Keratinocyte (primary cell): ENCODE results near the gene APLP2. TPM values are rescaled to one million over a fixed set of nuclear protein-coding genes. Genes with fewer than 3 reads are reported as not detected.

ENCODE experiments used
- DNase-seq: peaks from one replicate; pipeline ENCODE4 v3.0.0-alpha.2; 2011; ENCODE audit warnings: low read depth, missing footprints, low spot score
- FAIRE-seq: peaks from 2 replicates; lab custom pipeline; 2011; peaks lifted over from hg19 to GRCh38; lab: Jason Lieb, UNC
- H2AFZ ChIP-seq: 2 replicates; pipeline ENCODE4 v1.6.0; 2012; ENCODE audit warnings: low read length, control low read depth, inconsistent platforms; ENCODE audit not compliant: control insufficient read depth
- H3K27ac ChIP-seq: 2 replicates; pipeline ENCODE4 v1.5.1; 2011; ENCODE audit warnings: low read length; ENCODE audit not compliant: control insufficient read depth, insufficient read depth
- H3K27me3 ChIP-seq: 3 replicates; pipeline ENCODE4 v1.6.0; 2011; ENCODE audit warnings: low read length; ENCODE audit not compliant: control insufficient read depth, insufficient read depth; ENCODE audit errors: extremely low read depth
- H3K36me3 ChIP-seq, 2 experiments: 2 replicates in 1 of 2; 3 replicates in 1 of 2; pipeline ENCODE4 v1.5.1; 2011; ENCODE audit warnings: low read length in 2 of 2, mild to moderate bottlenecking in 1 of 2; ENCODE audit not compliant: control insufficient read depth in 2 of 2, insufficient read depth in 2 of 2; ENCODE audit errors: extremely low read depth in 1 of 2
- H3K4me1 ChIP-seq: 3 replicates; pipeline ENCODE4 v1.5.1; 2011; ENCODE audit warnings: low read length; ENCODE audit not compliant: control insufficient read depth, insufficient read depth; ENCODE audit errors: extremely low read depth
- H3K4me2 ChIP-seq: 3 replicates; pipeline ENCODE4 v1.6.0; 2011; ENCODE audit warnings: low read depth, low read length; ENCODE audit not compliant: control insufficient read depth, insufficient read depth; ENCODE audit errors: extremely low read depth
- H3K4me3 ChIP-seq, 3 experiments: fragments of 200-600 bp in 1 of 3; sonication (generic) in 1 of 3; 2 replicates in 2 of 3; 3 replicates in 1 of 3; pipeline ENCODE4 v1.5.1; 2011 to 2016; ENCODE audit warnings: low read length in 3 of 3, mild to moderate bottlenecking in 3 of 3, control low read depth in 2 of 3, inconsistent platforms in 1 of 3, low read depth in 1 of 3, mixed read lengths in 1 of 3, mixed run types in 1 of 3, moderate library complexity in 1 of 3; ENCODE audit not compliant: control insufficient read depth in 2 of 3, insufficient read depth in 2 of 3; ENCODE audit errors: extremely low read depth in 1 of 3
- H3K79me2 ChIP-seq: 2 replicates; pipeline ENCODE4 v1.6.0; 2012; ENCODE audit warnings: low read length; ENCODE audit not compliant: control insufficient read depth, insufficient read depth
- H3K9ac ChIP-seq: 3 replicates; pipeline ENCODE4 v1.6.0; 2011; ENCODE audit warnings: low read length; ENCODE audit not compliant: control insufficient read depth, insufficient read depth; ENCODE audit errors: extremely low read depth
- H3K9me1 ChIP-seq: 3 replicates; pipeline ENCODE4 v1.6.0; 2011; ENCODE audit warnings: low read length; ENCODE audit not compliant: control insufficient read depth, insufficient read depth; ENCODE audit errors: extremely low read depth
- H3K9me3 ChIP-seq: 2 replicates; pipeline ENCODE4 v1.5.1; 2012; ENCODE audit warnings: low read depth, low read length; ENCODE audit not compliant: control insufficient read depth
- H4K20me1 ChIP-seq: 3 replicates; pipeline ENCODE4 v1.6.0; 2011; ENCODE audit warnings: low read length; ENCODE audit not compliant: control insufficient read depth, insufficient read depth; ENCODE audit errors: extremely low read depth
- CTCF ChIP-seq, 3 experiments: IDR thresholded peaks in 1 of 3; conservative IDR thresholded peaks in 1 of 3; optimal IDR thresholded peaks in 1 of 3; 2 replicates in 2 of 3; 3 replicates in 1 of 3; pipeline versions ENCODE3 to v1.5.1; 2011; ENCODE audit warnings: low read length in 3 of 3, mild to moderate bottlenecking in 3 of 3, moderate library complexity in 2 of 3, control low read depth in 1 of 3, inconsistent platforms in 1 of 3; ENCODE audit not compliant: insufficient read depth in 2 of 3; ENCODE audit errors: extremely low read depth in 1 of 3
- EZH2 ChIP-seq: IDR thresholded peaks from one replicate; pipeline ENCODE4 v1.6.1; 2012; ENCODE audit warnings: inconsistent platforms, mild to moderate bottlenecking, low read length, moderate library complexity
- dilution Hi-C: fragments of 300-500 bp; cut with MboI; formaldehyde crosslinking; loops from one replicate; pipeline ENCODE4 v1.7.0; 2020; ENCODE audit warnings: low sequenced_read_pairs; ENCODE audit not compliant: extremely low pct_ligation_motif_present
- polyA plus RNA-seq, 5 experiments: library from polyadenylated mRNA; depleted of rRNA in 3 of 5; stranded (reverse) in 3 of 5; stranded (forward) in 1 of 5; unstranded in 1 of 5; fragments of >200 nt; gene quantifications; 1 replicate in 1 of 5; 2 replicates in 3 of 5; 3 replicates in 1 of 5; pipeline versions ENCODE4 v1.2.1 to v1.2.3, GENCODE V29; 2011 to 2012; ENCODE audit warnings: missing spikeins in 2 of 5, low read depth in 1 of 5, low replicate concordance in 1 of 5

The APLP2 gene
- polyA plus RNA-seq, 1 donor (not counting 4 experiments of a cell fraction or from before 2014, with no cell fraction given), result 531 TPM

GRCh38 chr11:130099356-130099755, 29.7 kb downstream of the APLP2 start:
- no peak for DNase-seq
- H3K36me3 ChIP-seq, result peaks cover 0 to 1% of the 10 kb centered on the region in 2 experiments
- TF ChIP-seq CTCF (optimal IDR thresholded peaks at IDR 0.05 in 1 of 3, IDR thresholded peaks at IDR 0.05 in 1 of 3, conservative IDR thresholded peaks at IDR 0.05 in 1 of 3; ENCODE audit: extremely low read depth in 1 of 3, insufficient read depth in 2 of 3, low read length in 3 of 3) (no peak), EZH2 (no peak)
- H4K20me1 ChIP-seq, result peaks cover 3% of the 10 kb centered on the region
- no peaks in the 10 kb centered on the region for H3K27me3 ChIP-seq
- H3K9me3 ChIP-seq, result no peaks in the 10 kb centered on the region
- dilution Hi-C loops, result no loop called here
- H3K4me3 ChIP-seq, result no peak overlapping the region
- FAIRE-seq, result no peak
- no peak overlapping the region for H3K9ac ChIP-seq
- no peak overlapping the region for H2AFZ ChIP-seq
- peaks cover 5% of the 10 kb centered on the region for H3K9me1 ChIP-seq
- no peak overlapping the region for H3K27ac ChIP-seq
- peaks cover 14% of the 10 kb centered on the region for H3K4me1 ChIP-seq
- H3K4me2 ChIP-seq, result no peak overlapping the region
- H3K79me2 ChIP-seq, result peaks cover 94% of the 10 kb centered on the region

GRCh38 chr11:130100381-130101095, 30.8 kb downstream of the APLP2 start:
- H4K20me1 ChIP-seq, result peaks cover 6% of the 10 kb centered on the region

More at GRCh38 chr11:130100381-130101095, 30.8 kb downstream of the APLP2 start:
- H3K4me2 ChIP-seq, result no peak overlapping the region
- dilution Hi-C loops, result no loop called here
- no peak for DNase-seq
- H3K27me3 ChIP-seq, result no peaks in the 10 kb centered on the region
- peaks cover 94% of the 10 kb centered on the region for H3K79me2 ChIP-seq
- peaks cover 0 to 1% of the 10 kb centered on the region in 2 experiments for H3K36me3 ChIP-seq
- H3K27ac ChIP-seq, result no peak overlapping the region
- FAIRE-seq, result no peak
- peaks cover 5% of the 10 kb centered on the region for H3K9me1 ChIP-seq
- no peak for TF ChIP-seq EZH2
- TF ChIP-seq CTCF (optimal IDR thresholded peaks at IDR 0.05 in 1 of 3, IDR thresholded peaks at IDR 0.05 in 1 of 3, conservative IDR thresholded peaks at IDR 0.05 in 1 of 3; ENCODE audit: extremely low read depth in 1 of 3, insufficient read depth in 2 of 3, low read length in 3 of 3), result no peak
- no peak overlapping the region for H3K9ac ChIP-seq
- H3K4me3 ChIP-seq, result no peak overlapping the region
- peaks cover 14% of the 10 kb centered on the region for H3K4me1 ChIP-seq
- no peaks in the 10 kb centered on the region for H3K9me3 ChIP-seq
- no peak overlapping the region for H2AFZ ChIP-seq
